ENCODE data around the gene FXYD6.

The FXYD6 gene

DNA sequence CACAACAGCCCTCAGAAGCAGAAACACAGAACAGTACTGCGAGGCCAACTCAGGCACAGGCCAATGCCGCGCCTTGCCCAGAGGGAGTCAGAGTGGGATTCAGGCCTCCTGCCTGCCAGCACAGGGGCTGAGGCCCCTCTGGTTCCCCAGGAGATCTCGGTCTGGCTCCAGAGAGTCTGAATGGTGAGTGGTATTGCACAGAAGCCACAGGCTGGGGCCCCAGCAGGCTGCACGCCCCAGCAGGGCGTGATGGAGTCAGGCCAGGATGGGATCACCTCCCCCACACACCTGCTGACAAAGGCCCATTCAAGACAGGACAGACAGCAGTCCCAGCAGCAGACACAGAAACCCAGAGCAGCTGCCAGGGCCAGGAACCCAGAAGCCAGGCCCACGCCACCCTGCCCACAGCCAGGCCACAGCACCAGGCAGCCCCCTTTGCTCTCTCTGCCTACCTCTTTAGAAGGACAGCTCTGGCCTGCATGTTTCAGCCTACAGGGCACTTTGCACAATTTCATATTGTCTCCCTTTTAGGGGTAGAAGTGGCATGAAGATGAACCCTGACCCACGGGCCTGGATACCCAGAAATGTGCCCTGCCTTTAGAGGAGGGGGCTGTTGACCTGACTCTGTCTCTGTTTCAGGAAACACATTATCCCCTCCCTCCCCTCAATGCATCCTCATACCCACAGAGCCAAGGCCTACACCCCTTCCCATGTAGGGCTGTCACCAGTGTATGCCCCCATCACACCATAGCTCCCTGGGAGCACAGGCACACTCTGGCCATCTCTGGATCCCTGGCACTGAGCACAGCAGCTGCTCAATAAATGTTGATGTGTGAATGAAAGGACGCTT lies 6.1 kb downstream of the FXYD6 start:
- no peaks in the 10 kb centered on the region for H3K9me2 ChIP-seq (replicated peaks; ENCODE audit: insufficient read depth, low read length)
- no peak overlapping the region for H3K9ac ChIP-seq (ENCODE audit: low read length)
- peaks cover 3% of the 10 kb centered on the region; the same call in 1 of the 2 replicates for H4K20me1 ChIP-seq (ENCODE audit: insufficient read depth, low read length)
- TF ChIP-seq EZH2phosphoT487 (IDR thresholded peaks at IDR 0.05; ENCODE audit: low read length), result no peak
- TF ChIP-seq EZH2 (optimal IDR thresholded peaks at IDR 0.05; ENCODE audit: low read depth, low read length), result no peak
- TF ChIP-seq, protein P1, sequence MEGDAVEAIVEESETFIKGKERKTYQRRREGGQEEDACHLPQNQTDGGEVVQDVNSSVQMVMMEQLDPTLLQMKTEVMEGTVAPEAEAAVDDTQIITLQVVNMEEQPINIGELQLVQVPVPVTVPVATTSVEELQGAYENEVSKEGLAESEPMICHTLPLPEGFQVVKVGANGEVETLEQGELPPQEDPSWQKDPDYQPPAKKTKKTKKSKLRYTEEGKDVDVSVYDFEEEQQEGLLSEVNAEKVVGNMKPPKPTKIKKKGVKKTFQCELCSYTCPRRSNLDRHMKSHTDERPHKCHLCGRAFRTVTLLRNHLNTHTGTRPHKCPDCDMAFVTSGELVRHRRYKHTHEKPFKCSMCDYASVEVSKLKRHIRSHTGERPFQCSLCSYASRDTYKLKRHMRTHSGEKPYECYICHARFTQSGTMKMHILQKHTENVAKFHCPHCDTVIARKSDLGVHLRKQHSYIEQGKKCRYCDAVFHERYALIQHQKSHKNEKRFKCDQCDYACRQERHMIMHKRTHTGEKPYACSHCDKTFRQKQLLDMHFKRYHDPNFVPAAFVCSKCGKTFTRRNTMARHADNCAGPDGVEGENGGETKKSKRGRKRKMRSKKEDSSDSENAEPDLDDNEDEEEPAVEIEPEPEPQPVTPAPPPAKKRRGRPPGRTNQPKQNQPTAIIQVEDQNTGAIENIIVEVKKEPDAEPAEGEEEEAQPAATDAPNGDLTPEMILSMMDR (IDR thresholded peaks at IDR 0.05; ENCODE audit: low read length), result no peak
- DNase-seq, result no peak
- no peak overlapping the region for H3K4me2 ChIP-seq (ENCODE audit: low read depth, low read length)
- H2AFZ ChIP-seq (ENCODE audit: low read length), result no peak overlapping the region
- no peak overlapping the region for H3K27ac ChIP-seq (ENCODE audit: low read length)
- H3K79me2 ChIP-seq (ENCODE audit: low read length), result no peaks in the 10 kb centered on the region
- H3F3A ChIP-seq (ENCODE audit: insufficient read depth, low read length), result no peaks in the 10 kb centered on the region
- peaks cover 7% of the 10 kb centered on the region; the same call in 1 of the 2 replicates for H3K4me1 ChIP-seq (ENCODE audit: low read length)
- H3K36me3 ChIP-seq (replicated peaks; ENCODE audit: insufficient read depth, low read length), result no peaks in the 10 kb centered on the region
- no peaks in the 10 kb centered on the region for H3K9me3 ChIP-seq (replicated peaks; ENCODE audit: insufficient read depth, low read length)
- H3K4me3 ChIP-seq (ENCODE audit: low read length), result no peak overlapping the region
- H3K27me3 ChIP-seq (replicated peaks; ENCODE audit: insufficient read depth, low read length), result peaks cover 57% of the 10 kb centered on the region

DNA sequence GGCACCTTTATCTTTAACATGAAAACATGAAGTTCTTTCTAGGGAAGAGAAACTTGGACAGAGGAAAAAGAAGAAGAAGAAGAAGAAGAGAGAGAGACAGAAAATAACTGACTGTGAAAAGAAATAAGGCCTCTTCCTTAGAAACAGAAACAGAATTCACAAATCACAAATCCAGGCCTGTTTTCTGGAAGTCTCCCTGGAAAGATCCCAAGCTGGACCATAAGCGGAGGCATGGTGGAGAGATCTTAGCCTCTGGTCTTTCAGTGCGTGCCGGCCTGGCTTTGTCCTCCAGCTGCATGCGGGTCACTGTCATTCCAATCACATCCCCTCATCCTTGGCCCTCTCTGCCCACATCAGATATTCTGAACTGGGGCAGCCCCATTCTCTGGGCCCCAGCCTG lies 6.9 kb downstream of the FXYD6 start:
- Histone ChIP-seq H3K27me3 (replicated peaks; ENCODE audit: insufficient read depth, low read length) (peaks cover 49% of the 10 kb centered on the region), H3K27ac (ENCODE audit: low read length) (no peak overlapping the region), H3K9me3 (replicated peaks; ENCODE audit: insufficient read depth, low read length) (no peaks in the 10 kb centered on the region), H4K20me1 (ENCODE audit: insufficient read depth, low read length) (peaks cover 3% of the 10 kb centered on the region; the same call in 1 of the 2 replicates), H3K79me2 (ENCODE audit: low read length) (no peaks in the 10 kb centered on the region), H3F3A (ENCODE audit: insufficient read depth, low read length) (no peaks in the 10 kb centered on the region), H3K4me2 (ENCODE audit: low read depth, low read length) (no peak overlapping the region), H3K9me2 (replicated peaks; ENCODE audit: insufficient read depth, low read length) (no peaks in the 10 kb centered on the region), H2AFZ (ENCODE audit: low read length) (no peak overlapping the region), H3K36me3 (replicated peaks; ENCODE audit: insufficient read depth, low read length) (no peaks in the 10 kb centered on the region), H3K9ac (ENCODE audit: low read length) (no peak overlapping the region), H3K4me3 (ENCODE audit: low read length) (no peak overlapping the region), H3K4me1 (ENCODE audit: low read length) (peaks cover 7% of the 10 kb centered on the region; the same call in 1 of the 2 replicates)
- DNase-seq, result no peak
- TF ChIP-seq, protein P1 (IDR thresholded peaks at IDR 0.05; ENCODE audit: low read length), result no peak
- TF ChIP-seq EZH2 (optimal IDR thresholded peaks at IDR 0.05; ENCODE audit: low read depth, low read length) (no peak), EZH2phosphoT487 (IDR thresholded peaks at IDR 0.05; ENCODE audit: low read length) (no peak)

DNA sequence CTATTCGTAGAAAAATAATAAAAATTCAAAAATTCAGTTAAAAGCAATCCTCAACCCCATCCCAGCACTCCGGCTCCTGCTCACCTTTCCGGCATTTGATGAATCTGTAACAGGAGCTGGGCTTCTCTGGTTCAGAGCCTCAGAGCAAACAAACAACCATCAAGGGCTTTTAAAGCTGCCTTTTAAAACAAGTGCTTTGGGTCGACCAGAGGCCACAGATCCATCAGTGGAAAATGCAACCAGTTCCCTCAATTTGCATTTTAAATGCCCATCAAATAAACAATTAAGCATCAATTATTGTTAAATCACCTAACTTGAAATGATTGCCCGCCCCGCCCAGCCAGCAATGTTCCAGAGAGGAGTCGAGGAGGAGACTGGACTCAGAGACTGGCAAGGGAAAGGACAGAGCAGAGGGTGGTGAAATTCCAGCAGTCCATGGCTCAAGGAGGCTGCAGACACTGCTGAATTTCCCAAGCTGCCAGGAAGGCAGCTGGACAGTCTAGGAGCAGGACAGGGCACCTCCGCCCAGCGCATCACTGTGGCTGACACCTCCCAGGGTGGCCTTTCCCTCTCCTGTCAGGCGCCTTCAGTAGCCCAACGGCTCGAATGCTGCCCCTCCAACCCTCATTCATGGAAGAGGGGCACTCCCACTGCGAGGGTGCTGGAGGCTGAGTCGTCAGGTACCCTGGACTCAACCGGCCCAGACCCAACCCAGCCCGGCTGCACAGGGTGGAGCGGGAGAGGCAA lies 7.5 kb downstream of the FXYD6 start:
- Histone ChIP-seq H3K4me2 (ENCODE audit: low read depth, low read length) (no peak overlapping the region), H3K9ac (ENCODE audit: low read length) (no peak overlapping the region), H3F3A (ENCODE audit: insufficient read depth, low read length) (no peaks in the 10 kb centered on the region), H4K20me1 (ENCODE audit: insufficient read depth, low read length) (0 out of 2 replicates have a peak, but pooled peaks cover 3% of the 10 kb centered on the region), H3K27ac (ENCODE audit: low read length) (no peak overlapping the region), H3K79me2 (ENCODE audit: low read length) (no peaks in the 10 kb centered on the region), H2AFZ (ENCODE audit: low read length) (no peak overlapping the region), H3K4me1 (ENCODE audit: low read length) (peaks cover 7% of the 10 kb centered on the region; the same call in 1 of the 2 replicates), H3K36me3 (replicated peaks; ENCODE audit: insufficient read depth, low read length) (no peaks in the 10 kb centered on the region), H3K9me3 (replicated peaks; ENCODE audit: insufficient read depth, low read length) (no peaks in the 10 kb centered on the region), H3K27me3 (replicated peaks; ENCODE audit: insufficient read depth, low read length) (peaks cover 46% of the 10 kb centered on the region), H3K4me3 (ENCODE audit: low read length) (no peak overlapping the region), H3K9me2 (replicated peaks; ENCODE audit: insufficient read depth, low read length) (no peaks in the 10 kb centered on the region)
- DNase-seq, result no peak
- no peak for TF ChIP-seq EZH2 (optimal IDR thresholded peaks at IDR 0.05; ENCODE audit: low read depth, low read length)
- TF ChIP-seq, protein P1 (IDR thresholded peaks at IDR 0.05; ENCODE audit: low read length), result no peak
